Neural cell (in vitro differentiated cells): ENCODE measurements around the gene SHTN1.

Source experiments
- EP300 ChIP-seq: fragments of 450-650 bp; conservative IDR thresholded peaks from 2 replicates; pipeline ENCODE4 v1.6.1; 2014; ENCODE audit warnings: antibody characterized with exemption, mild to moderate bottlenecking, moderate library complexity; ENCODE audit not compliant: poor library complexity, severe bottlenecking
- EZH2 ChIP-seq: fragments of 200-600, 300-800 bp; shearing (Covaris generic), sonication (generic); IDR thresholded peaks from 2 replicates; pipeline ENCODE4 v1.6.1; 2014; ENCODE audit warnings: antibody characterized with exemption, low read length, borderline replicate concordance, mild to moderate bottlenecking; ENCODE audit not compliant: insufficient read depth, poor library complexity, severe bottlenecking
- MXI1 ChIP-seq: fragments of 450-650 bp; conservative IDR thresholded peaks from 2 replicates; pipeline ENCODE4 v1.6.1; 2014; ENCODE audit warnings: antibody characterized with exemption, mild to moderate bottlenecking; ENCODE audit not compliant: poor library complexity, severe bottlenecking
- POLR2AphosphoS5 ChIP-seq: IDR thresholded peaks from 2 replicates; pipeline ENCODE4 v1.6.1; 2012
- RAD21 ChIP-seq: fragments of 450-650 bp; conservative IDR thresholded peaks from 2 replicates; pipeline ENCODE4 v1.6.1; 2014; ENCODE audit warnings: antibody characterized with exemption, mild to moderate bottlenecking, moderate library complexity
- SMC3 ChIP-seq: fragments of 450-650 bp; conservative IDR thresholded peaks from 2 replicates; pipeline ENCODE4 v1.6.1; 2014; ENCODE audit warnings: antibody characterized with exemption, mild to moderate bottlenecking, moderate library complexity; ENCODE audit not compliant: poor library complexity
- TAF1 ChIP-seq: IDR thresholded peaks from 2 replicates; pipeline ENCODE4 v1.6.1; 2012; ENCODE audit warnings: low read depth
- TF ChIP-seq, protein P1 (sequence below): fragments of 450-650 bp; IDR thresholded peaks from 2 replicates; pipeline ENCODE4 v1.5.1; 2014; ENCODE audit warnings: antibody characterized with exemption, mild to moderate bottlenecking, moderate library complexity; ENCODE audit not compliant: poor library complexity, severe bottlenecking
- TF ChIP-seq, protein P2 (sequence below): IDR thresholded peaks from 2 replicates; pipeline ENCODE4 v1.6.1; 2012; ENCODE audit warnings: borderline replicate concordance

DNA sequence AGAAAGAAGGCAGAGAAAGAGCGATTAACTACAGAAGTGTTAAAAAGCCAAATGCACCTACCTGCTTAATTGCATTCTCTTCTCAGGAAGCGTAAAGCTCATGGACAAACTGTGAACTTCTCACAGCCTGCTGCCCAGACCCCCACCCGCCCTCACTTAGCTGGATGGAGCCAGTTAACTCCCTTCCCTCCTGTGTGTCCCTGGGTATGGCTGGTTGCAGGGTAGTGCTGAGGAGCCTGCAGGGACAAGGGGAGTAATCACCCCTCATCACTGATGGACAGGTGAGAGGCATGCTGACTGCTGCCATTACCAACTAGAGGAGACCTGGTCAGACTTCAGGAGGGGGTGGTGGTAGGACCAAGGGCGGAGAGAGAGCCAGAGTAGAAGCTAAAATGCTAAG is 118.2 kb downstream of the SHTN1 start:
- no peak for TF ChIP-seq EZH2
- TF ChIP-seq, protein P1, sequence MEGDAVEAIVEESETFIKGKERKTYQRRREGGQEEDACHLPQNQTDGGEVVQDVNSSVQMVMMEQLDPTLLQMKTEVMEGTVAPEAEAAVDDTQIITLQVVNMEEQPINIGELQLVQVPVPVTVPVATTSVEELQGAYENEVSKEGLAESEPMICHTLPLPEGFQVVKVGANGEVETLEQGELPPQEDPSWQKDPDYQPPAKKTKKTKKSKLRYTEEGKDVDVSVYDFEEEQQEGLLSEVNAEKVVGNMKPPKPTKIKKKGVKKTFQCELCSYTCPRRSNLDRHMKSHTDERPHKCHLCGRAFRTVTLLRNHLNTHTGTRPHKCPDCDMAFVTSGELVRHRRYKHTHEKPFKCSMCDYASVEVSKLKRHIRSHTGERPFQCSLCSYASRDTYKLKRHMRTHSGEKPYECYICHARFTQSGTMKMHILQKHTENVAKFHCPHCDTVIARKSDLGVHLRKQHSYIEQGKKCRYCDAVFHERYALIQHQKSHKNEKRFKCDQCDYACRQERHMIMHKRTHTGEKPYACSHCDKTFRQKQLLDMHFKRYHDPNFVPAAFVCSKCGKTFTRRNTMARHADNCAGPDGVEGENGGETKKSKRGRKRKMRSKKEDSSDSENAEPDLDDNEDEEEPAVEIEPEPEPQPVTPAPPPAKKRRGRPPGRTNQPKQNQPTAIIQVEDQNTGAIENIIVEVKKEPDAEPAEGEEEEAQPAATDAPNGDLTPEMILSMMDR, result no peak
- TF ChIP-seq TAF1, result no peak
- no peak for TF ChIP-seq RAD21
- TF ChIP-seq, protein P2, sequence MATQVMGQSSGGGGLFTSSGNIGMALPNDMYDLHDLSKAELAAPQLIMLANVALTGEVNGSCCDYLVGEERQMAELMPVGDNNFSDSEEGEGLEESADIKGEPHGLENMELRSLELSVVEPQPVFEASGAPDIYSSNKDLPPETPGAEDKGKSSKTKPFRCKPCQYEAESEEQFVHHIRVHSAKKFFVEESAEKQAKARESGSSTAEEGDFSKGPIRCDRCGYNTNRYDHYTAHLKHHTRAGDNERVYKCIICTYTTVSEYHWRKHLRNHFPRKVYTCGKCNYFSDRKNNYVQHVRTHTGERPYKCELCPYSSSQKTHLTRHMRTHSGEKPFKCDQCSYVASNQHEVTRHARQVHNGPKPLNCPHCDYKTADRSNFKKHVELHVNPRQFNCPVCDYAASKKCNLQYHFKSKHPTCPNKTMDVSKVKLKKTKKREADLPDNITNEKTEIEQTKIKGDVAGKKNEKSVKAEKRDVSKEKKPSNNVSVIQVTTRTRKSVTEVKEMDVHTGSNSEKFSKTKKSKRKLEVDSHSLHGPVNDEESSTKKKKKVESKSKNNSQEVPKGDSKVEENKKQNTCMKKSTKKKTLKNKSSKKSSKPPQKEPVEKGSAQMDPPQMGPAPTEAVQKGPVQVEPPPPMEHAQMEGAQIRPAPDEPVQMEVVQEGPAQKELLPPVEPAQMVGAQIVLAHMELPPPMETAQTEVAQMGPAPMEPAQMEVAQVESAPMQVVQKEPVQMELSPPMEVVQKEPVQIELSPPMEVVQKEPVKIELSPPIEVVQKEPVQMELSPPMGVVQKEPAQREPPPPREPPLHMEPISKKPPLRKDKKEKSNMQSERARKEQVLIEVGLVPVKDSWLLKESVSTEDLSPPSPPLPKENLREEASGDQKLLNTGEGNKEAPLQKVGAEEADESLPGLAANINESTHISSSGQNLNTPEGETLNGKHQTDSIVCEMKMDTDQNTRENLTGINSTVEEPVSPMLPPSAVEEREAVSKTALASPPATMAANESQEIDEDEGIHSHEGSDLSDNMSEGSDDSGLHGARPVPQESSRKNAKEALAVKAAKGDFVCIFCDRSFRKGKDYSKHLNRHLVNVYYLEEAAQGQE, result no peak
- TF ChIP-seq POLR2AphosphoS5, result no peak
- no peak for TF ChIP-seq MXI1
- no peak for TF ChIP-seq EP300
- TF ChIP-seq SMC3, result no peak
